A549 (cell line): ENCODE measurements around the gene PPIL4. TPM values are rescaled to one million over a fixed set of nuclear protein-coding genes. Genes with fewer than 3 reads are reported as not detected.

Experiments used
- ATAC-seq, 2 experiments: fragments of 200-7000 bp in 1 of 2; fragments of >200 bp in 1 of 2; cut with Nextera tagmentation in 1 of 2; cut with Tn5 transposase in 1 of 2; 3 replicates each; pipeline versions ENCODE4 v1.8.0 to v1.9.1; 2018 to 2020; ENCODE audit warnings: mild to moderate bottlenecking in 1 of 2, moderate library complexity in 1 of 2
- CTCF ChIA-PET: fragments of 300-600 bp; sonication (Branson Sonifier 250); formaldehyde crosslinking; extraction: SDS; loops from one replicate; lab custom pipeline; 2021; ENCODE audit warnings: antibody characterized with exemption, inconsistent platforms; lab: Yijun Ruan, JAX
- POLR2A ChIA-PET: fragments of 350-600 bp; formaldehyde crosslinking; extraction: SDS; loops from one replicate; lab custom pipeline; 2021; ENCODE audit warnings: antibody characterized with exemption, inconsistent platforms; lab: Yijun Ruan, JAX
- DNase-seq, 2 experiments: peaks; one replicate each; pipeline versions ENCODE4 v3.0.0 to v3.0.0-alpha.2; 2011 to 2016; ENCODE audit warnings: low read depth in 1 of 2, low spot score in 1 of 2
- FAIRE-seq: peaks from 2 replicates; lab custom pipeline; 2011; peaks lifted over from hg19 to GRCh38; lab: Jason Lieb, UNC
- H3K27ac ChIP-seq, 2 experiments: fragments of >200 bp; sonication (Bioruptor Twin); formaldehyde crosslinking; 3 replicates each; pipeline ENCODE4 v1.5.1; 2016 to 2017
- H3K4me1 ChIP-seq: fragments of >200 bp; sonication (Bioruptor Twin); formaldehyde crosslinking; 3 replicates; pipeline ENCODE4 v1.6.1; 2016
- H3K4me2 ChIP-seq: fragments of >200 bp; sonication (Bioruptor Twin); formaldehyde crosslinking; 3 replicates; pipeline ENCODE4 v1.6.1; 2016
- H3K4me3 ChIP-seq: fragments of >200 bp; sonication (Bioruptor Twin); formaldehyde crosslinking; 3 replicates; pipeline ENCODE4 v1.5.1; 2016
- H3K9me3 ChIP-seq: fragments of >200 bp; sonication (Bioruptor Twin); formaldehyde crosslinking; 3 replicates; pipeline ENCODE4 v1.6.1; 2016
- CBX2 ChIP-seq: fragments of 200-600 bp; sonication (generic); IDR thresholded peaks from 2 replicates; pipeline ENCODE4 v1.6.1; 2016; ENCODE audit warnings: low read depth, mild to moderate bottlenecking, borderline replicate concordance
- CHD2 ChIP-seq: fragments of 150-350 bp; IDR thresholded peaks from 2 replicates; pipeline ENCODE4 v1.6.1; 2014; ENCODE audit warnings: low read length; ENCODE audit not compliant: partially characterized antibody
- EP300 ChIP-seq, 2 experiments: fragments of >200 bp; sonication (Bioruptor Twin); formaldehyde crosslinking; IDR thresholded peaks; 2 replicates in 1 of 2; 3 replicates in 1 of 2; pipeline ENCODE4 v1.6.1; 2016 to 2017
- ESRRA ChIP-seq: fragments of 150-350 bp; IDR thresholded peaks from 2 replicates; pipeline ENCODE4 v1.6.1; 2014; ENCODE audit warnings: mild to moderate bottlenecking, low read length, borderline replicate concordance
- HDAC2 ChIP-seq: fragments of 200-600 bp; sonication (generic); IDR thresholded peaks from 2 replicates; pipeline ENCODE4 v1.6.1; 2016
- HEYL ChIP-seq: fragments of 250-450 bp; sonication (Bioruptor Pico); IDR thresholded peaks from 2 replicates; pipeline ENCODE4 v1.8.0; 2021; ENCODE audit warnings: mild to moderate bottlenecking, moderate library complexity
- HOXA7 ChIP-seq: fragments of 250-450 bp; sonication (Bioruptor Pico); IDR thresholded peaks from 2 replicates; pipeline ENCODE4 v1.5.0; 2020; ENCODE audit warnings: mild to moderate bottlenecking, moderate library complexity
- JUN ChIP-seq, 2 experiments: fragments of >200 bp; sonication (Bioruptor Twin); formaldehyde crosslinking; IDR thresholded peaks; 2 replicates in 1 of 2; 3 replicates in 1 of 2; pipeline ENCODE4 v1.6.1; 2016 to 2017
- KDM1A ChIP-seq: fragments of 200-600 bp; sonication (generic); IDR thresholded peaks from 2 replicates; pipeline ENCODE4 v1.6.1; 2016; ENCODE audit warnings: low read depth, mild to moderate bottlenecking
- KDM5A ChIP-seq: fragments of 200-600 bp; sonication (generic); IDR thresholded peaks from 2 replicates; pipeline ENCODE4 v1.6.1; 2016; ENCODE audit warnings: antibody characterized with exemption, mild to moderate bottlenecking
- MAZ ChIP-seq: fragments of 150-350 bp; IDR thresholded peaks from 2 replicates; pipeline ENCODE4 v1.6.1; 2014; ENCODE audit warnings: antibody characterized with exemption, low read depth, low read length, borderline replicate concordance
- MYC ChIP-seq: IDR thresholded peaks from 2 replicates; pipeline ENCODE4 v1.6.1; 2012; ENCODE audit warnings: mild to moderate bottlenecking, inconsistent platforms, low read length, improper control_type of control experiment, borderline replicate concordance
- NPAS2 ChIP-seq: fragments of 250-450 bp; sonication (Bioruptor Pico); IDR thresholded peaks from 2 replicates; pipeline ENCODE4 v1.8.0; 2022; ENCODE audit warnings: mild to moderate bottlenecking, moderate library complexity, borderline replicate concordance
- PHF8 ChIP-seq: fragments of 200-600 bp; sonication (generic); IDR thresholded peaks from 2 replicates; pipeline ENCODE4 v1.6.1; 2016; ENCODE audit warnings: low read depth, mild to moderate bottlenecking, antibody characterized with exemption, moderate library complexity, borderline replicate concordance
- POLR2AphosphoS2 ChIP-seq: conservative IDR thresholded peaks from 2 replicates; pipeline ENCODE4 v1.6.1; 2012; ENCODE audit warnings: low read length, improper control_type of control experiment, inconsistent platforms
- RAD21 ChIP-seq, 2 experiments: fragments of >200 bp in 1 of 2; sonication (Bioruptor Twin) in 1 of 2; formaldehyde crosslinking in 1 of 2; IDR thresholded peaks in 1 of 2; conservative IDR thresholded peaks in 1 of 2; 2 replicates in 1 of 2; 3 replicates in 1 of 2; pipeline ENCODE4 v1.6.1; 2012 to 2018; ENCODE audit warnings: inconsistent platforms in 1 of 2
- RCOR1 ChIP-seq: fragments of 150-350 bp; IDR thresholded peaks from 2 replicates; pipeline ENCODE4 v1.6.1; 2014; ENCODE audit warnings: antibody characterized with exemption, low read length, low read depth
- RFX5 ChIP-seq: fragments of 450-650 bp; IDR thresholded peaks from 2 replicates; pipeline ENCODE4 v1.7.1; 2014; ENCODE audit warnings: antibody characterized with exemption, mild to moderate bottlenecking, moderate library complexity
- TFCP2L1 ChIP-seq: fragments of 250-450 bp; sonication (Bioruptor Pico); IDR thresholded peaks from 2 replicates; pipeline ENCODE4 v1.5.0; 2021; ENCODE audit warnings: mild to moderate bottlenecking
- ZFP36 ChIP-seq: fragments of 450-650 bp; IDR thresholded peaks from 2 replicates; pipeline ENCODE4 v1.6.1; 2014; ENCODE audit warnings: borderline replicate concordance; ENCODE audit not compliant: partially characterized antibody
- ZSCAN20 ChIP-seq: fragments of 250-450 bp; sonication (Bioruptor Pico); IDR thresholded peaks from 2 replicates; pipeline ENCODE4 v1.8.0; 2022; ENCODE audit warnings: mild to moderate bottlenecking, moderate library complexity
- whole genome bisulfite sequencing: methylation state at CpG from one replicate; pipeline ENCODE4 v1.1.6; 2017; ENCODE audit errors: missing lambda C conversion rate; 5-methylcytosine and 5-hydroxymethylcytosine counted together
- polyA plus RNA-seq, 4 experiments: library from polyadenylated mRNA; depleted of rRNA in 3 of 4; stranded (reverse); fragments of >200 nt; fragmentation: RNase III in 1 of 4; extraction: RNeasy Plus Mini Kit Qiagen cat#74134 plus additional on column Dnase treatment in 1 of 4; gene quantifications; 2 replicates in 3 of 4; 3 replicates in 1 of 4; pipeline ENCODE4 v1.2.3, GENCODE V29; 2011 to 2017
- TF ChIP-seq, protein P1 (sequence below): IDR thresholded peaks from 2 replicates; pipeline ENCODE4 v1.6.1; 2012
- TF ChIP-seq, protein P2 (sequence below): fragments of 250-450 bp; sonication (Bioruptor Pico); IDR thresholded peaks from 2 replicates; pipeline ENCODE4 v1.5.0; 2021; ENCODE audit warnings: mild to moderate bottlenecking, moderate library complexity, borderline replicate concordance
- TF ChIP-seq, protein P3 (sequence below): fragments of 200-600 bp; sonication (generic); IDR thresholded peaks from 2 replicates; pipeline ENCODE4 v1.6.1; 2016; ENCODE audit warnings: antibody characterized with exemption, mild to moderate bottlenecking, moderate library complexity
- TF ChIP-seq, protein P4 (sequence below): fragments of >200 bp; sonication (Bioruptor Twin); formaldehyde crosslinking; IDR thresholded peaks from 3 replicates; pipeline ENCODE4 v1.6.1; 2016
- TF ChIP-seq, protein P5 (sequence below): fragments of 450-650 bp; IDR thresholded peaks from 2 replicates; pipeline ENCODE4 v1.6.1; 2014; ENCODE audit warnings: antibody characterized with exemption
- TF ChIP-seq, protein P6 (sequence below): fragments of >200 bp; sonication (Bioruptor Twin); formaldehyde crosslinking; IDR thresholded peaks from 2 replicates; pipeline ENCODE4 v1.6.1; 2016

PPIL4 gene
- polyA plus RNA-seq, 2 of the 4 experiments (the other 2 are of a cell fraction) = 12.1 to 17.2 TPM

DNA sequence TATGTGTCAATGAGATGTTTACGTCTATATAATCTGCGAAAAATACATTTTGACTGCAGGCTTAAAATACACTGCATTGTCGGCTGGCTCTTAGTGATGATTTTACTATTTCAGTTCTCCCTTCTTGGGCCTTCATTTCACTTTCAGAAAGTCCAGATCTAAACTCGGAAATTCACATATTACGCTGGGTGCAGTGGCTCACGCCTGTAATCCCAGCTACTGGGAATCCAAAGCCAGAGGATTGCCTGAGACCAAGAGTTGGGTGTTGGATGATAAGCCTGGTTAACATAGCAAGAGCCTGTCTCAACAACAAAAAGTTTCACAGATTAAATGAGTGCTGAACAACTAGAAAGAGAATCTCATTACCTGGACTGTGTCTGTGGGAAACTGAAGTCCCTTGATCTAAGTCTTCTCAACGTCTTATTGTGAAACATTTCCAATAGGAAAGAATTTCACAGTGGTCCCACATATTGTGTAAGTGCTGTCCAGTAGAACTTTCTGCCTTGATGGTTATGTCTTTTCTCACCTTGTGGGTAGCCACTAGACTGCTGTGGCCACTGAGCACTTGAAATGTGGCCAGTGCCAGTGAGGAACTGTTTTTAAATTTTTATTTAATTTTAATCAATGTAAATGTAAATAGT lies 22.2 kb upstream of the PPIL4 start:
- peaks cover 26% of the 10 kb centered on the region for H3K4me1 ChIP-seq
- no peak for TF ChIP-seq TFCP2L1 (CRISPR knock-in tag)
- TF ChIP-seq CBX2 = no peak
- no peak for TF ChIP-seq CHD2
- no peak for TF ChIP-seq MAZ
- no peak for TF ChIP-seq EP300 (IDR thresholded peaks at IDR 0.05)
- no peak for TF ChIP-seq MYC
- TF ChIP-seq HEYL (CRISPR knock-in tag) = no peak
- TF ChIP-seq RCOR1 = no peak
- no peak for TF ChIP-seq ZSCAN20 (CRISPR knock-in tag)
- no peak for TF ChIP-seq RFX5
- no peak for TF ChIP-seq HDAC2
- TF ChIP-seq PHF8 = no peak
- TF ChIP-seq HOXA7 (CRISPR knock-in tag) = no peak
- no peak for TF ChIP-seq NPAS2 (CRISPR knock-in tag)
- TF ChIP-seq, protein P1, sequence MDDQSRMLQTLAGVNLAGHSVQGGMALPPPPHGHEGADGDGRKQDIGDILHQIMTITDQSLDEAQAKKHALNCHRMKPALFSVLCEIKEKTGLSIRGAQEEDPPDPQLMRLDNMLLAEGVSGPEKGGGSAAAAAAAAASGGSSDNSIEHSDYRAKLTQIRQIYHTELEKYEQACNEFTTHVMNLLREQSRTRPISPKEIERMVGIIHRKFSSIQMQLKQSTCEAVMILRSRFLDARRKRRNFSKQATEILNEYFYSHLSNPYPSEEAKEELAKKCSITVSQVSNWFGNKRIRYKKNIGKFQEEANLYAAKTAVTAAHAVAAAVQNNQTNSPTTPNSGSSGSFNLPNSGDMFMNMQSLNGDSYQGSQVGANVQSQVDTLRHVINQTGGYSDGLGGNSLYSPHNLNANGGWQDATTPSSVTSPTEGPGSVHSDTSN = no peak
- TF ChIP-seq ESRRA = no peak
- WGBS = 87% methylated on average over 7 of the region's 7 CpGs
- H3K4me3 ChIP-seq = no peak overlapping the region
- H3K27ac ChIP-seq = no peak overlapping the region
- H3K4me2 ChIP-seq = no peak overlapping the region
- no peak for ATAC-seq
- CTCF ChIA-PET = interaction anchor here (0.9 kb wide), 1 partner anchor 22 kb away, joined by 4 read pairs; the partner anchor contains the start of gene PPIL4
- POLR2A ChIA-PET = no interaction called here
- no peaks in the 10 kb centered on the region for H3K9me3 ChIP-seq
- no peak for DNase-seq
- FAIRE-seq = no peak

DNA sequence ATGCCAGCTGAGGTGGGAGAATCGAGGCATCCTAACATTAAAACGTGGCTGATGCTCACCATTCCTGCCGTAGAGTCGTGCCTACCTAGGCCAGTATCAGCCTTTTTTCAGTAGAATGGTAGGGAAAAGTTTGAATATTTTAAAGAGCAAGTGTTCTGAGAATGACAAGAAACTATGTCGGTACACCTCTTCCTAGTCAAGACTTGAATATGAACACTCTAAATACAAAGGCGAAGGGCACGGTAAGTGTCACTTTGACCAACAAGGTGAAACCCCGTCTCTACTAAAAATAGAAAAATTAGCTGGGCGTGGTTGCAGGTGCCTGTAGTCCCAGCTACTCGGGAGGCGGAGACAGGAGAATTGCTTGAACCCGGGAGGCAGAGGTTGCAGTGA lies 21.3 kb upstream of the PPIL4 start:
- POLR2A ChIA-PET = no interaction called here
- CTCF ChIA-PET = interaction anchor here (0.9 kb wide), 1 partner anchor 21 kb away, joined by 4 read pairs; the partner anchor contains the start of gene PPIL4

More for the DNA sequence above, 21.3 kb upstream of the PPIL4 start:
- no peaks in the 10 kb centered on the region for H3K9me3 ChIP-seq
- H3K4me2 ChIP-seq = peak overlapping the region; percentile 97
- peaks cover 30% of the 10 kb centered on the region for H3K4me1 ChIP-seq
- peak overlapping the region; percentile 100 for H3K4me3 ChIP-seq
- WGBS = 36% methylated on average over 12 of the region's 12 CpGs
- no peak for ATAC-seq
- no peak for FAIRE-seq
- TF ChIP-seq JUN (IDR thresholded peaks at IDR 0.05) = no peak
- TF ChIP-seq RAD21 (conservative IDR thresholded peaks at IDR 0.05 in 1 of 2, IDR thresholded peaks at IDR 0.05 in 1 of 2) = no peak
- TF ChIP-seq KDM5A = no peak
- TF ChIP-seq KDM1A = no peak
- TF ChIP-seq, protein P2, sequence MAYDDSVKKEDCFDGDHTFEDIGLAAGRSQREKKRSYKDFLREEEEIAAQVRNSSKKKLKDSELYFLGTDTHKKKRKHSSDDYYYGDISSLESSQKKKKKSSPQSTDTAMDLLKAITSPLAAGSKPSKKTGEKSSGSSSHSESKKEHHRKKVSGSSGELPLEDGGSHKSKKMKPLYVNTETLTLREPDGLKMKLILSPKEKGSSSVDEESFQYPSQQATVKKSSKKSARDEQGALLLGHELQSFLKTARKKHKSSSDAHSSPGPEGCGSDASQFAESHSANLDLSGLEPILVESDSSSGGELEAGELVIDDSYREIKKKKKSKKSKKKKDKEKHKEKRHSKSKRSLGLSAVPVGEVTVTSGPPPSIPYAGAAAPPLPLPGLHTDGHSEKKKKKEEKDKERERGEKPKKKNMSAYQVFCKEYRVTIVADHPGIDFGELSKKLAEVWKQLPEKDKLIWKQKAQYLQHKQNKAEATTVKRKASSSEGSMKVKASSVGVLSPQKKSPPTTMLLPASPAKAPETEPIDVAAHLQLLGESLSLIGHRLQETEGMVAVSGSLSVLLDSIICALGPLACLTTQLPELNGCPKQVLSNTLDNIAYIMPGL (CRISPR knock-in tag) = no peak
- TF ChIP-seq, protein P3, sequence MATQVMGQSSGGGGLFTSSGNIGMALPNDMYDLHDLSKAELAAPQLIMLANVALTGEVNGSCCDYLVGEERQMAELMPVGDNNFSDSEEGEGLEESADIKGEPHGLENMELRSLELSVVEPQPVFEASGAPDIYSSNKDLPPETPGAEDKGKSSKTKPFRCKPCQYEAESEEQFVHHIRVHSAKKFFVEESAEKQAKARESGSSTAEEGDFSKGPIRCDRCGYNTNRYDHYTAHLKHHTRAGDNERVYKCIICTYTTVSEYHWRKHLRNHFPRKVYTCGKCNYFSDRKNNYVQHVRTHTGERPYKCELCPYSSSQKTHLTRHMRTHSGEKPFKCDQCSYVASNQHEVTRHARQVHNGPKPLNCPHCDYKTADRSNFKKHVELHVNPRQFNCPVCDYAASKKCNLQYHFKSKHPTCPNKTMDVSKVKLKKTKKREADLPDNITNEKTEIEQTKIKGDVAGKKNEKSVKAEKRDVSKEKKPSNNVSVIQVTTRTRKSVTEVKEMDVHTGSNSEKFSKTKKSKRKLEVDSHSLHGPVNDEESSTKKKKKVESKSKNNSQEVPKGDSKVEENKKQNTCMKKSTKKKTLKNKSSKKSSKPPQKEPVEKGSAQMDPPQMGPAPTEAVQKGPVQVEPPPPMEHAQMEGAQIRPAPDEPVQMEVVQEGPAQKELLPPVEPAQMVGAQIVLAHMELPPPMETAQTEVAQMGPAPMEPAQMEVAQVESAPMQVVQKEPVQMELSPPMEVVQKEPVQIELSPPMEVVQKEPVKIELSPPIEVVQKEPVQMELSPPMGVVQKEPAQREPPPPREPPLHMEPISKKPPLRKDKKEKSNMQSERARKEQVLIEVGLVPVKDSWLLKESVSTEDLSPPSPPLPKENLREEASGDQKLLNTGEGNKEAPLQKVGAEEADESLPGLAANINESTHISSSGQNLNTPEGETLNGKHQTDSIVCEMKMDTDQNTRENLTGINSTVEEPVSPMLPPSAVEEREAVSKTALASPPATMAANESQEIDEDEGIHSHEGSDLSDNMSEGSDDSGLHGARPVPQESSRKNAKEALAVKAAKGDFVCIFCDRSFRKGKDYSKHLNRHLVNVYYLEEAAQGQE = no peak
- TF ChIP-seq, protein P4, sequence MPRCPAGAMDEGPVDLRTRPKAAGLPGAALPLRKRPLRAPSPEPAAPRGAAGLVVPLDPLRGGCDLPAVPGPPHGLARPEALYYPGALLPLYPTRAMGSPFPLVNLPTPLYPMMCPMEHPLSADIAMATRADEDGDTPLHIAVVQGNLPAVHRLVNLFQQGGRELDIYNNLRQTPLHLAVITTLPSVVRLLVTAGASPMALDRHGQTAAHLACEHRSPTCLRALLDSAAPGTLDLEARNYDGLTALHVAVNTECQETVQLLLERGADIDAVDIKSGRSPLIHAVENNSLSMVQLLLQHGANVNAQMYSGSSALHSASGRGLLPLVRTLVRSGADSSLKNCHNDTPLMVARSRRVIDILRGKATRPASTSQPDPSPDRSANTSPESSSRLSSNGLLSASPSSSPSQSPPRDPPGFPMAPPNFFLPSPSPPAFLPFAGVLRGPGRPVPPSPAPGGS = no peak
- TF ChIP-seq POLR2AphosphoS2 = no peak
- TF ChIP-seq, protein P5, sequence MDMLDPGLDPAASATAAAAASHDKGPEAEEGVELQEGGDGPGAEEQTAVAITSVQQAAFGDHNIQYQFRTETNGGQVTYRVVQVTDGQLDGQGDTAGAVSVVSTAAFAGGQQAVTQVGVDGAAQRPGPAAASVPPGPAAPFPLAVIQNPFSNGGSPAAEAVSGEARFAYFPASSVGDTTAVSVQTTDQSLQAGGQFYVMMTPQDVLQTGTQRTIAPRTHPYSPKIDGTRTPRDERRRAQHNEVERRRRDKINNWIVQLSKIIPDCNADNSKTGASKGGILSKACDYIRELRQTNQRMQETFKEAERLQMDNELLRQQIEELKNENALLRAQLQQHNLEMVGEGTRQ = no peak
- TF ChIP-seq MYC = no peak
- no peak for TF ChIP-seq ZFP36
- TF ChIP-seq, protein P6, sequence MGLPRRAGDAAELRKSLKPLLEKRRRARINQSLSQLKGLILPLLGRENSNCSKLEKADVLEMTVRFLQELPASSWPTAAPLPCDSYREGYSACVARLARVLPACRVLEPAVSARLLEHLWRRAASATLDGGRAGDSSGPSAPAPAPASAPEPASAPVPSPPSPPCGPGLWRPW = no peak
- no peak for TF ChIP-seq PHF8
- TF ChIP-seq HDAC2 = no peak
- DNase-seq = no peak
- H3K27ac ChIP-seq = peak overlapping the region; percentile 93 to 97; a peak in 5 of 6 replicates
